Measurements from ENCODE around the gene C2CD4A.

- TF ChIP-seq EZH2 (IDR thresholded peaks at IDR 0.05) (no peak), CTCF (IDR thresholded peaks at IDR 0.05) (no peak)
These were observed 37.6 kb downstream of the C2CD4A start for GRCh38 chr15:62104401-62104800.
